ENCODE results near the gene ARF6. TPM values are rescaled to one million over a fixed set of nuclear protein-coding genes. Genes with fewer than 3 reads are reported as not detected.
A peak's percentile ranks its signal among the peaks of the same experiment; 100 is the strongest.

Gene ARF6
- total and polyA plus RNA-seq, 9 of the 15 experiments (the other 6 are each of a cell fraction or from before 2014, with no cell fraction given), result 15.3 to 35.2 (median 24.9) TPM

GRCh38 chr14:49853158-49853477 lies 39.8 kb upstream of the ARF6 start:
- H3K79me2 ChIP-seq (ENCODE audit: control insufficient read depth, insufficient read depth, low read length), result peaks cover 42% of the 10 kb centered on the region
- ATAC-seq, result no peak
- ChIA-PET CTCF (ENCODE audit: low intra/inter-chr PET ratio) (interaction anchor here (1.1 to 1.2 kb wide), 2 partner anchors 251 to 253 kb away, joined by 3 to 4 read pairs; no protein-coding TSS in a partner anchor), POLR2A (interaction anchor here (0.8 to 4.5 kb wide), 5 partner anchors 9 to 232 kb away, joined by 3 to 32 read pairs (median 17); partner anchors contain the start of genes MGAT2 and RPL36AL)
- DNase-seq (ENCODE audit: extremely low read depth in 1 of 4, low spot score in 3 of 4), result no peak
- H3K4me3 ChIP-seq, result peak overlapping the region; percentile 84
- H3K36me3 ChIP-seq (ENCODE audit: control insufficient read depth, insufficient read depth, low read length), result peaks cover 32% of the 10 kb centered on the region; the same call in 2 of the 3 replicates
- H4K20me1 ChIP-seq (replicated peaks; ENCODE audit: control insufficient read depth, insufficient read depth, low read length), result no peaks in the 10 kb centered on the region
- H3K9me1 ChIP-seq (ENCODE audit: control insufficient read depth, insufficient read depth, low read length), result no peaks in the 10 kb centered on the region
- 2% methylated on average over 14 of the region's 14 CpGs for WGBS (ENCODE audit: insufficient coverage, low coverage, missing lambda C conversion rate)
- in situ Hi-C loops (cut with MboI) (loop anchor here (25.0 kb wide), 1 partner anchor 684 kb away; the partner anchor contains the start of gene MAP4K5), intact Hi-C loops (cut with micrococcal nuclease) (loop anchor here (5.0 kb wide), 2 partner anchors 221 to 266 kb away; partner anchors contain the start of gene RPS29)
- H2AFZ ChIP-seq (ENCODE audit: low read depth, low read length), result peak overlapping the region; percentile 97
- no peaks in the 10 kb centered on the region; a peak in 1 of 5 replicates for H3K27me3 ChIP-seq (ENCODE audit: control insufficient read depth in 2 of 2, insufficient read depth in 2 of 2, low read length in 2 of 2)
- peak overlapping the region; percentile 85 for H3K27ac ChIP-seq (ENCODE audit: extremely low read depth, low read depth, low read length)
- peaks cover 4 to 6% of the 10 kb centered on the region in 2 experiments; a peak in 4 of 5 replicates for H3K4me1 ChIP-seq (replicated peaks in 1 of 2; ENCODE audit: control insufficient read depth in 2 of 2, insufficient read depth in 2 of 2, low read length in 2 of 2)
- FAIRE-seq, result no peak
- no TSS peak for BruUV-seq (replicated peaks)
- H3K9me3 ChIP-seq (replicated peaks; ENCODE audit: control insufficient read depth, insufficient read depth, low read depth, low read length), result no peaks in the 10 kb centered on the region
- peak overlapping the region; percentile 79 for H3K4me2 ChIP-seq (ENCODE audit: insufficient read depth, low read length)
- peak overlapping the region; percentile 84 to 100; a peak in 3 of 4 replicates for H3K9ac ChIP-seq (ENCODE audit: insufficient read depth in 1 of 2, low read depth in 2 of 2, low read length in 2 of 2)
- TF ChIP-seq POLR2B (IDR thresholded peaks at IDR 0.05; ENCODE audit: low read depth, partially characterized antibody) (no peak), ZBTB7A (IDR thresholded peaks at IDR 0.05; ENCODE audit: borderline replicate concordance, control insufficient read depth, low read depth, low read length) (peak; percentile 71; the same call in 1 of the 2 replicates), CUX1 (CRISPR knock-in tag; IDR thresholded peaks at IDR 0.05) (no peak), IRF2 (CRISPR knock-in tag; IDR thresholded peaks at IDR 0.05) (no peak), JUND (IDR thresholded peaks at IDR 0.05; ENCODE audit: borderline replicate concordance, low read depth, low read length) (no peak), JUND (tag; IDR thresholded peaks at IDR 0.05; ENCODE audit: borderline replicate concordance, low read depth, low read length) (no peak), SIRT6 (IDR thresholded peaks at IDR 0.05; ENCODE audit: low read depth, low read length) (no peak), ZNF174 (CRISPR knock-in tag; IDR thresholded peaks at IDR 0.05) (no peak), ZNF143 (CRISPR knock-in tag; IDR thresholded peaks at IDR 0.05) (no peak), CGGBP1 (CRISPR knock-in tag; IDR thresholded peaks at IDR 0.05) (no peak)

All from K562 (cell line).